Measurements from ENCODE around the gene RPIA. TPM values are rescaled to one million over a fixed set of nuclear protein-coding genes. Genes with fewer than 3 reads are reported as not detected.

The RPIA gene
- total and polyA plus RNA-seq, 4 donors = 0.88 to 29.4 (median 3.1) TPM

GRCh38 chr2:88658326-88658725 is 33.1 kb upstream of the RPIA start:
- H3K9ac ChIP-seq (ENCODE audit: low read depth in 1 of 2, low read length in 2 of 2) = no peak overlapping the region
- no peak overlapping the region for H3K4me3 ChIP-seq (ENCODE audit: low read depth in 1 of 3, low read length in 3 of 3)
- WGBS = 71% methylated on average over 3 of the region's 3 CpGs
- no peaks in the 10 kb centered on the region for H3K9me3 ChIP-seq (ENCODE audit: control insufficient read depth in 4 of 4, low read length in 3 of 4)
- TF ChIP-seq REST (IDR thresholded peaks at IDR 0.05) (no peak), JUND (IDR thresholded peaks at IDR 0.05) (no peak), SP1 (IDR thresholded peaks at IDR 0.05) (no peak), CTCF (IDR thresholded peaks at IDR 0.05; ENCODE audit: low read depth, low read length, missing input control) (no peak), ATF3 (IDR thresholded peaks at IDR 0.05) (no peak), HNF4A (conservative IDR thresholded peaks at IDR 0.05) (no peak), MAX (IDR thresholded peaks at IDR 0.05) (no peak), EGR1 (IDR thresholded peaks at IDR 0.05; ENCODE audit: low read depth in 2 of 2) (no peak), RXRA (IDR thresholded peaks at IDR 0.05) (no peak), ZBTB33 (IDR thresholded peaks at IDR 0.05) (no peak), FOXA1 (IDR thresholded peaks at IDR 0.05) (no peak), FOXA2 (IDR thresholded peaks at IDR 0.05) (no peak), TAF1 (conservative IDR thresholded peaks at IDR 0.05) (no peak), RAD21 (IDR thresholded peaks at IDR 0.05) (no peak), HNF4G (IDR thresholded peaks at IDR 0.05) (no peak), GABPA (IDR thresholded peaks at IDR 0.05 in 1 of 2, conservative IDR thresholded peaks at IDR 0.05 in 1 of 2) (no peak), NR2F2 (IDR thresholded peaks at IDR 0.05) (no peak), YY1 (IDR thresholded peaks at IDR 0.05) (no peak)
- DNase-seq (ENCODE audit: low spot score) = no peak
- no peak overlapping the region for H3K27ac ChIP-seq (ENCODE audit: low read depth in 1 of 2, low read length in 2 of 2)
- no peaks in the 10 kb centered on the region for H3K36me3 ChIP-seq (ENCODE audit: control insufficient read depth in 4 of 4, insufficient read depth in 3 of 4, low read depth in 1 of 4, low read length in 3 of 4)
- no peaks in the 10 kb centered on the region for H3K4me1 ChIP-seq (ENCODE audit: control insufficient read depth in 4 of 4, insufficient read depth in 4 of 4, low read length in 3 of 4)
- no peaks in the 10 kb centered on the region for H3K27me3 ChIP-seq (ENCODE audit: control insufficient read depth in 4 of 4, insufficient read depth in 4 of 4, low read length in 3 of 4)

All from liver (tissue), 9 donors.